ENCODE results near the gene FER. TPM values are rescaled to one million over a fixed set of nuclear protein-coding genes. Genes with fewer than 3 reads are reported as not detected.

FER gene
- total RNA-seq, 1 experiment from 2014 or later = 22.1 TPM

DNA sequence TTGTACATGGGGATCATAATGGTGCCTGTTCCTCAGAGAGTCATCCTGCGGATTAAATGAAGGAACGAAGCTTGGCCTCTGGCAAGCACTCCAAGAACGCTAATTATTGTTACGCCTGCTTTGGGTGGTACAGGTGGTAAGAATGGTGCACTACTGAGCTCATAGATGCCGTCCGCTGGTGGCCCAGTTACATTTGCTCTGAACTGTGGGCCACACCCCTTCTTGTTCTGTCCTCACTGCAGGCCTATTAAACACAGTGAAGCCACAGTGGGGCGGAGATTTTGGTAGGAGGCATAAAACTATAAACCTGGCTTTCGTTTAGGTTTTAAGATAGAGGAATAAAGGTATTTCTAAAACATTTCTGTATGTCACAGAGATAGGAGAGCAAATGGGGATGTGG is 40.6 kb upstream of the FER start:
- ChIA-PET POLR2A (no interaction called here), CTCF (no interaction called here)
- Histone ChIP-seq H3K4me3 (ENCODE audit: low read depth in 2 of 2, low read length in 2 of 2) (no peak overlapping the region), H3K27ac (ENCODE audit: low read length) (no peak overlapping the region), H3K9me3 (ENCODE audit: control insufficient read depth, insufficient read depth, low read depth, low read length) (no peaks in the 10 kb centered on the region), H3K36me3 (ENCODE audit: control insufficient read depth, insufficient read depth, low read length) (no peaks in the 10 kb centered on the region), H3K4me1 (ENCODE audit: control insufficient read depth, insufficient read depth, low read length) (no peaks in the 10 kb centered on the region), H3K27me3 (ENCODE audit: control insufficient read depth, insufficient read depth, low read length) (no peaks in the 10 kb centered on the region; the same call in 1 of the 2 replicates)
- ATAC-seq (no peak), DNase-seq (ENCODE audit: low read depth, low spot score) (no peak)
- intact Hi-C loops (cut with micrococcal nuclease; ENCODE audit: unreplicated experiment) (no loop called here), in situ Hi-C loops (cut with HindIII; ENCODE audit: low pct_unique_long_range_greater_than_20kb, low sequenced_read_pairs) (no loop called here)
- BruUV-seq (replicated peaks) = no TSS peak
- TF ChIP-seq, protein P1, sequence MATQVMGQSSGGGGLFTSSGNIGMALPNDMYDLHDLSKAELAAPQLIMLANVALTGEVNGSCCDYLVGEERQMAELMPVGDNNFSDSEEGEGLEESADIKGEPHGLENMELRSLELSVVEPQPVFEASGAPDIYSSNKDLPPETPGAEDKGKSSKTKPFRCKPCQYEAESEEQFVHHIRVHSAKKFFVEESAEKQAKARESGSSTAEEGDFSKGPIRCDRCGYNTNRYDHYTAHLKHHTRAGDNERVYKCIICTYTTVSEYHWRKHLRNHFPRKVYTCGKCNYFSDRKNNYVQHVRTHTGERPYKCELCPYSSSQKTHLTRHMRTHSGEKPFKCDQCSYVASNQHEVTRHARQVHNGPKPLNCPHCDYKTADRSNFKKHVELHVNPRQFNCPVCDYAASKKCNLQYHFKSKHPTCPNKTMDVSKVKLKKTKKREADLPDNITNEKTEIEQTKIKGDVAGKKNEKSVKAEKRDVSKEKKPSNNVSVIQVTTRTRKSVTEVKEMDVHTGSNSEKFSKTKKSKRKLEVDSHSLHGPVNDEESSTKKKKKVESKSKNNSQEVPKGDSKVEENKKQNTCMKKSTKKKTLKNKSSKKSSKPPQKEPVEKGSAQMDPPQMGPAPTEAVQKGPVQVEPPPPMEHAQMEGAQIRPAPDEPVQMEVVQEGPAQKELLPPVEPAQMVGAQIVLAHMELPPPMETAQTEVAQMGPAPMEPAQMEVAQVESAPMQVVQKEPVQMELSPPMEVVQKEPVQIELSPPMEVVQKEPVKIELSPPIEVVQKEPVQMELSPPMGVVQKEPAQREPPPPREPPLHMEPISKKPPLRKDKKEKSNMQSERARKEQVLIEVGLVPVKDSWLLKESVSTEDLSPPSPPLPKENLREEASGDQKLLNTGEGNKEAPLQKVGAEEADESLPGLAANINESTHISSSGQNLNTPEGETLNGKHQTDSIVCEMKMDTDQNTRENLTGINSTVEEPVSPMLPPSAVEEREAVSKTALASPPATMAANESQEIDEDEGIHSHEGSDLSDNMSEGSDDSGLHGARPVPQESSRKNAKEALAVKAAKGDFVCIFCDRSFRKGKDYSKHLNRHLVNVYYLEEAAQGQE (IDR thresholded peaks at IDR 0.05; ENCODE audit: insufficient read depth in 1 of 2, low read depth in 2 of 2, low read length in 1 of 2) = no peak
- TF ChIP-seq, protein P2, sequence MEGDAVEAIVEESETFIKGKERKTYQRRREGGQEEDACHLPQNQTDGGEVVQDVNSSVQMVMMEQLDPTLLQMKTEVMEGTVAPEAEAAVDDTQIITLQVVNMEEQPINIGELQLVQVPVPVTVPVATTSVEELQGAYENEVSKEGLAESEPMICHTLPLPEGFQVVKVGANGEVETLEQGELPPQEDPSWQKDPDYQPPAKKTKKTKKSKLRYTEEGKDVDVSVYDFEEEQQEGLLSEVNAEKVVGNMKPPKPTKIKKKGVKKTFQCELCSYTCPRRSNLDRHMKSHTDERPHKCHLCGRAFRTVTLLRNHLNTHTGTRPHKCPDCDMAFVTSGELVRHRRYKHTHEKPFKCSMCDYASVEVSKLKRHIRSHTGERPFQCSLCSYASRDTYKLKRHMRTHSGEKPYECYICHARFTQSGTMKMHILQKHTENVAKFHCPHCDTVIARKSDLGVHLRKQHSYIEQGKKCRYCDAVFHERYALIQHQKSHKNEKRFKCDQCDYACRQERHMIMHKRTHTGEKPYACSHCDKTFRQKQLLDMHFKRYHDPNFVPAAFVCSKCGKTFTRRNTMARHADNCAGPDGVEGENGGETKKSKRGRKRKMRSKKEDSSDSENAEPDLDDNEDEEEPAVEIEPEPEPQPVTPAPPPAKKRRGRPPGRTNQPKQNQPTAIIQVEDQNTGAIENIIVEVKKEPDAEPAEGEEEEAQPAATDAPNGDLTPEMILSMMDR (IDR thresholded peaks at IDR 0.05) = no peak
- TF ChIP-seq SIN3A (IDR thresholded peaks at IDR 0.05; ENCODE audit: borderline replicate concordance, insufficient read depth, low read depth, low read length) (no peak), POLR2AphosphoS5 (IDR thresholded peaks at IDR 0.05; ENCODE audit: low read depth, low read length) (no peak), TCF7L2 (IDR thresholded peaks at IDR 0.05; ENCODE audit: low read depth, low read length) (no peak)

DNA sequence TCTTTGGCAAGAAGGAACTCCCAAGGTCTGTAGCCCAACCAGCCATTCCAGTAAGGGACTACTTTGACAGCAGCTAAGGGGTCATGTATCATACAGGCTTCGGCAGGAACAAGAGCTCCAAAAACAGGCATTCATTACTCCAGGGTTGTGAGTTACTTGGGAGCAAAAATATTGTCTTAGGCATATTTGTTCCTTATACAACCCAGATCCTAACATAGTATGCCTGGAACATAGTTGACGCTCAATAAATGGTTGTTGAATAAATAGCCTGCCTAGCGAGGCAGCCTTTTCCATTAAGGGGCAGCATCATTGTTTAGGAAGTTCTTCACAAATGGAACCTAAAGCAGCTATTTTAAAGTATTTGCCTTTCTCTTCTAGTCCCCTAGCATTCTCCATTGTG is 35.8 kb upstream of the FER start:
- no peak for ATAC-seq

DNA sequence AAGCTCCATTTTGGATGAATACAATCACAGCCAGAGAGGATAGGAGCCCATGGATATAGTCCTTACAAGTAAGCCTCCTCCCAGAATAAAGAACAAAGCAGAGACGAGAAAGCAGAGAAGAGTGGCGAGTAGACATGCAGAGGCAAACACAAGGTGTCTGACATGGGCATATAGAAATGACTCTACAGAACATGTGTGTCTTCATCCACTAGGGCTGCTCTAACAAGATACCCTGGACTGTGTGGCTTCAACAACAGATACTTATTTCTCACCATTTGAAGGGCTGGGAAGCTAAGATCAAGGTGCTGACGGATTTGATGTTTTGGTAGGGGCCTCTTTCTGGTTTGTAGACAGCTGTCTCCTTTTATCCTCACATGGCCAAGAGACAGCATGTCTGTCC is 32.3 kb upstream of the FER start:
- H3K9me3 ChIP-seq (ENCODE audit: control insufficient read depth, insufficient read depth, low read depth, low read length) = no peaks in the 10 kb centered on the region
- BruUV-seq (replicated peaks) = no TSS peak
- in situ Hi-C loops (cut with HindIII; ENCODE audit: low pct_unique_long_range_greater_than_20kb, low sequenced_read_pairs) = no loop called here
- H3K27me3 ChIP-seq (ENCODE audit: control insufficient read depth, insufficient read depth, low read length) = peaks cover 11% of the 10 kb centered on the region; the same call in 1 of the 2 replicates
- H3K36me3 ChIP-seq (ENCODE audit: control insufficient read depth, insufficient read depth, low read length) = no peaks in the 10 kb centered on the region
- H3K4me3 ChIP-seq (ENCODE audit: low read depth in 2 of 2, low read length in 2 of 2) = no peak overlapping the region
- ChIA-PET CTCF (no interaction called here), POLR2A (no interaction called here)
- TF ChIP-seq, protein P2 (IDR thresholded peaks at IDR 0.05) = no peak; the same call in 1 of the 2 replicates
- TF ChIP-seq SIN3A (IDR thresholded peaks at IDR 0.05; ENCODE audit: borderline replicate concordance, insufficient read depth, low read depth, low read length) = no peak
- TF ChIP-seq POLR2AphosphoS5 (IDR thresholded peaks at IDR 0.05; ENCODE audit: low read depth, low read length) = no peak
- TF ChIP-seq TCF7L2 (IDR thresholded peaks at IDR 0.05; ENCODE audit: low read depth, low read length) = no peak
- TF ChIP-seq, protein P1 (IDR thresholded peaks at IDR 0.05; ENCODE audit: insufficient read depth in 1 of 2, low read depth in 2 of 2, low read length in 1 of 2) = no peak
- no peak overlapping the region for H3K27ac ChIP-seq (ENCODE audit: low read length)
- no peak for DNase-seq (ENCODE audit: low read depth, low spot score)
- intact Hi-C loops (cut with micrococcal nuclease; ENCODE audit: unreplicated experiment) = no loop called here
- no peaks in the 10 kb centered on the region for H3K4me1 ChIP-seq (ENCODE audit: control insufficient read depth, insufficient read depth, low read length)
- no peak for ATAC-seq

More for the DNA sequence above, 35.8 kb upstream of the FER start:
- intact Hi-C loops (cut with micrococcal nuclease; ENCODE audit: unreplicated experiment) = no loop called here
- H3K4me1 ChIP-seq (ENCODE audit: control insufficient read depth, insufficient read depth, low read length) = no peaks in the 10 kb centered on the region
- H3K9me3 ChIP-seq (ENCODE audit: control insufficient read depth, insufficient read depth, low read depth, low read length) = no peaks in the 10 kb centered on the region
- in situ Hi-C loops (cut with HindIII; ENCODE audit: low pct_unique_long_range_greater_than_20kb, low sequenced_read_pairs) = no loop called here
- TF ChIP-seq TCF7L2 (IDR thresholded peaks at IDR 0.05; ENCODE audit: low read depth, low read length) = no peak
- TF ChIP-seq POLR2AphosphoS5 (IDR thresholded peaks at IDR 0.05; ENCODE audit: low read depth, low read length) = no peak
- H3K4me3 ChIP-seq (ENCODE audit: low read depth in 2 of 2, low read length in 2 of 2) = no peak overlapping the region
- BruUV-seq (replicated peaks) = no TSS peak
- H3K36me3 ChIP-seq (ENCODE audit: control insufficient read depth, insufficient read depth, low read length) = no peaks in the 10 kb centered on the region
- H3K27me3 ChIP-seq (ENCODE audit: control insufficient read depth, insufficient read depth, low read length) = peaks cover 11% of the 10 kb centered on the region; the same call in 1 of the 2 replicates
- ChIA-PET POLR2A (no interaction called here), CTCF (no interaction called here)
- no peak overlapping the region for H3K27ac ChIP-seq (ENCODE audit: low read length)
- DNase-seq (ENCODE audit: low read depth, low spot score) = no peak

Measured in Panc1 (cell line).